Measurements from ENCODE around the gene MAMLD1.

Gene MAMLD1

DNA sequence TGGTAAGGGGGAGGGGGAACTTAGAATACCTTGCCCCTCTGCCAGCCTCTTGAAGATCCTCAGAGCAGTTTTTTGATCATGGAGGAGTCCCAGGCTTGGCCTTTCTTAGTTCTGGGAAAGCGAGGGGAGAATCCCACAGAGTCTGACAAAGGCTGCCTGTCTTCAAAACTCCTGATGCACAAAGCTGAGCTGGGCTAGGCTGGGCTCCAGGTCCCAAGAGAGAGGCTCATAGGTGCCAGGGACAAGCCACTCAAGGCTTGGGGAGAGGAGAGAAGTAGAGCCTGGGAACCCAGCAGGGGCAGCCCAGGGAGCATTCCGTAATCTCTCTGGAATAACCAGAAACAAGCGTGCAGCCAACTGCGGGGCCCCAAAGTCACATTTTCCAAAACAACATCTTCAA is 168.3 kb downstream of the MAMLD1 start:
- no CpG with 5 or more reads among the region's 4 CpGs for WGBS (ENCODE audit: extremely low coverage, insufficient coverage, low lambda C conversion rate)

GRCh38 chrX:150533863-150534262 is 170.7 kb downstream of the MAMLD1 start:
- Histone ChIP-seq H3K4ac (ENCODE audit: low read depth, low read length) (no peak overlapping the region), H3K4me1 (ENCODE audit: control insufficient read depth, low read depth, low read length) (no peaks in the 10 kb centered on the region), H2AK5ac (ENCODE audit: low read length) (no peak overlapping the region), H3K23ac (ENCODE audit: low read length) (no peak overlapping the region), H2BK5ac (ENCODE audit: low read length) (no peak overlapping the region), H3K27ac (ENCODE audit: low read depth, low read length) (no peak overlapping the region), H3K56ac (ENCODE audit: low read length) (no peak overlapping the region), H2BK15ac (replicated peaks; ENCODE audit: low read depth) (no peak overlapping the region), H3K79me2 (ENCODE audit: control insufficient read depth, insufficient read depth, low read length) (no peaks in the 10 kb centered on the region), H4K5ac (ENCODE audit: low read length) (no peak overlapping the region), H3K27me3 (ENCODE audit: insufficient read depth, low read length, poor library complexity) (no peaks in the 10 kb centered on the region), H3K36me3 (ENCODE audit: control insufficient read depth, insufficient read depth, low read length) (no peaks in the 10 kb centered on the region), H3K4me2 (ENCODE audit: low read length) (no peak overlapping the region), H3K9ac (ENCODE audit: low read length) (no peak overlapping the region), H2BK120ac (ENCODE audit: low read depth, low read length) (no peak overlapping the region), H3K4me3 (ENCODE audit: low read length) (no peak overlapping the region), H4K8ac (ENCODE audit: low read depth, low read length) (no peak overlapping the region), H3K79me1 (ENCODE audit: low read length) (no peaks in the 10 kb centered on the region), H3K18ac (ENCODE audit: low read length) (no peak overlapping the region)
- DNase-seq: no peak
- no CpG with 5 or more reads among the region's 3 CpGs for WGBS (ENCODE audit: extremely low coverage, insufficient coverage, low lambda C conversion rate)

More for the DNA sequence above, 168.3 kb downstream of the MAMLD1 start:
- H3K4ac ChIP-seq (ENCODE audit: low read depth, low read length): no peak overlapping the region
- H3K9ac ChIP-seq (ENCODE audit: low read length): no peak overlapping the region
- H3K27ac ChIP-seq (ENCODE audit: low read depth, low read length): no peak overlapping the region
- no peak overlapping the region for H3K4me3 ChIP-seq (ENCODE audit: low read length)
- H3K79me2 ChIP-seq (ENCODE audit: control insufficient read depth, insufficient read depth, low read length): no peaks in the 10 kb centered on the region
- no peaks in the 10 kb centered on the region for H3K36me3 ChIP-seq (ENCODE audit: control insufficient read depth, insufficient read depth, low read length)
- H2BK5ac ChIP-seq (ENCODE audit: low read length): no peak overlapping the region
- no peak overlapping the region for H4K8ac ChIP-seq (ENCODE audit: low read depth, low read length)
- H3K27me3 ChIP-seq (ENCODE audit: insufficient read depth, low read length, poor library complexity): no peaks in the 10 kb centered on the region
- H2BK120ac ChIP-seq (ENCODE audit: low read depth, low read length): no peak overlapping the region
- no peak overlapping the region for H3K23ac ChIP-seq (ENCODE audit: low read length)
- H3K18ac ChIP-seq (ENCODE audit: low read length): no peak overlapping the region
- no peak for DNase-seq
- H2BK15ac ChIP-seq (replicated peaks; ENCODE audit: low read depth): no peak overlapping the region
- H3K79me1 ChIP-seq (ENCODE audit: low read length): no peaks in the 10 kb centered on the region
- H3K4me1 ChIP-seq (ENCODE audit: control insufficient read depth, low read depth, low read length): no peaks in the 10 kb centered on the region
- H4K5ac ChIP-seq (ENCODE audit: low read length): no peak overlapping the region
- no peak overlapping the region for H3K4me2 ChIP-seq (ENCODE audit: low read length)
- H2AK5ac ChIP-seq (ENCODE audit: low read length): no peak overlapping the region
- no peak overlapping the region for H3K56ac ChIP-seq (ENCODE audit: low read length)

- WGBS (ENCODE audit: extremely low coverage, insufficient coverage, low lambda C conversion rate): no CpG with 5 or more reads among the region's 8 CpGs
- Histone ChIP-seq H3K4me2 (ENCODE audit: low read length) (no peak overlapping the region), H3K27ac (ENCODE audit: low read depth, low read length) (no peak overlapping the region), H4K5ac (ENCODE audit: low read length) (no peak overlapping the region), H3K4me1 (ENCODE audit: control insufficient read depth, low read depth, low read length) (no peaks in the 10 kb centered on the region), H3K27me3 (ENCODE audit: insufficient read depth, low read length, poor library complexity) (no peaks in the 10 kb centered on the region), H3K79me2 (ENCODE audit: control insufficient read depth, insufficient read depth, low read length) (no peaks in the 10 kb centered on the region), H3K79me1 (ENCODE audit: low read length) (no peaks in the 10 kb centered on the region), H3K23ac (ENCODE audit: low read length) (no peak overlapping the region), H2BK120ac (ENCODE audit: low read depth, low read length) (no peak overlapping the region), H2BK15ac (replicated peaks; ENCODE audit: low read depth) (no peak overlapping the region), H2BK5ac (ENCODE audit: low read length) (no peak overlapping the region), H3K4me3 (ENCODE audit: low read length) (no peak overlapping the region), H3K18ac (ENCODE audit: low read length) (no peak overlapping the region), H4K8ac (ENCODE audit: low read depth, low read length) (no peak overlapping the region), H3K56ac (ENCODE audit: low read length) (no peak overlapping the region), H3K9ac (ENCODE audit: low read length) (no peak overlapping the region), H3K4ac (ENCODE audit: low read depth, low read length) (no peak overlapping the region), H3K36me3 (ENCODE audit: control insufficient read depth, insufficient read depth, low read length) (no peaks in the 10 kb centered on the region), H2AK5ac (ENCODE audit: low read length) (no peak overlapping the region)
- no peak for DNase-seq
These were observed 173.5 kb downstream of the MAMLD1 start for GRCh38 chrX:150536455-150537116.

GRCh38 chrX:150537851-150538250 is 174.7 kb downstream of the MAMLD1 start:
- Histone ChIP-seq H4K8ac (ENCODE audit: low read depth, low read length) (no peak overlapping the region), H3K27me3 (ENCODE audit: insufficient read depth, low read length, poor library complexity) (no peaks in the 10 kb centered on the region), H2AK5ac (ENCODE audit: low read length) (no peak overlapping the region), H3K79me1 (ENCODE audit: low read length) (no peaks in the 10 kb centered on the region), H3K18ac (ENCODE audit: low read length) (no peak overlapping the region), H2BK15ac (replicated peaks; ENCODE audit: low read depth) (no peak overlapping the region), H2BK5ac (ENCODE audit: low read length) (no peak overlapping the region), H3K27ac (ENCODE audit: low read depth, low read length) (no peak overlapping the region), H3K4me2 (ENCODE audit: low read length) (no peak overlapping the region), H2BK120ac (ENCODE audit: low read depth, low read length) (no peak overlapping the region), H3K79me2 (ENCODE audit: control insufficient read depth, insufficient read depth, low read length) (no peaks in the 10 kb centered on the region), H3K4ac (ENCODE audit: low read depth, low read length) (no peak overlapping the region), H3K23ac (ENCODE audit: low read length) (no peak overlapping the region), H3K36me3 (ENCODE audit: control insufficient read depth, insufficient read depth, low read length) (no peaks in the 10 kb centered on the region), H3K56ac (ENCODE audit: low read length) (no peak overlapping the region), H4K5ac (ENCODE audit: low read length) (no peak overlapping the region), H3K4me3 (ENCODE audit: low read length) (no peak overlapping the region), H3K9ac (ENCODE audit: low read length) (no peak overlapping the region), H3K4me1 (ENCODE audit: control insufficient read depth, low read depth, low read length) (no peaks in the 10 kb centered on the region)
- no CpG with 5 or more reads among the region's 6 CpGs for WGBS (ENCODE audit: extremely low coverage, insufficient coverage, low lambda C conversion rate)
- DNase-seq: no peak

DNA sequence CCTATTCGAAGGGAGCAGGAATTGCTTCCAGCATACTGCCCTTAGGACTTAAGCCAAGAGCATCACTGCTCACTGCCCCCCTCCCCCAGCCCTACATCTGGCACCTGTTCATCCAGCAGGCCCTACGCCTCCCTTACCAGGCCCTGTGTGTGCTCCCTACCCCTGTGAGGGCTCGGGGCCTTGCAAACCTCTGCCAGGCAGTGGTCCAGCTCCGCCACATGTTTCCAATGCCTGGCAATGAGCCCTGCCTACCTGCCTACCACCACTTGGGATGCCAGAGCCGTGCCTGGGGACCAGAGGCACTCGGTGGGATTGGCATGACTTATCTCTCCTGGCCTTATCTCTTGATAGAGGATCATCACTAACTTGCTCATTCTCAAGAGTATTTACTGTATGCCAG is 177.8 kb downstream of the MAMLD1 start:
- Histone ChIP-seq H2BK120ac (ENCODE audit: low read depth, low read length) (no peak overlapping the region), H3K4me2 (ENCODE audit: low read length) (no peak overlapping the region), H3K36me3 (ENCODE audit: control insufficient read depth, insufficient read depth, low read length) (no peaks in the 10 kb centered on the region), H2AK5ac (ENCODE audit: low read length) (no peak overlapping the region), H3K4me3 (ENCODE audit: low read length) (no peak overlapping the region), H2BK15ac (replicated peaks; ENCODE audit: low read depth) (no peak overlapping the region), H3K79me1 (ENCODE audit: low read length) (no peaks in the 10 kb centered on the region), H3K56ac (ENCODE audit: low read length) (no peak overlapping the region), H3K23ac (ENCODE audit: low read length) (no peak overlapping the region), H3K79me2 (ENCODE audit: control insufficient read depth, insufficient read depth, low read length) (no peaks in the 10 kb centered on the region), H3K4ac (ENCODE audit: low read depth, low read length) (no peak overlapping the region), H3K9ac (ENCODE audit: low read length) (no peak overlapping the region), H3K4me1 (ENCODE audit: control insufficient read depth, low read depth, low read length) (no peaks in the 10 kb centered on the region), H3K27ac (ENCODE audit: low read depth, low read length) (no peak overlapping the region), H4K8ac (ENCODE audit: low read depth, low read length) (no peak overlapping the region), H2BK5ac (ENCODE audit: low read length) (no peak overlapping the region), H3K18ac (ENCODE audit: low read length) (no peak overlapping the region), H3K27me3 (ENCODE audit: insufficient read depth, low read length, poor library complexity) (no peaks in the 10 kb centered on the region), H4K5ac (ENCODE audit: low read length) (no peak overlapping the region)
- no peak for DNase-seq
- WGBS (ENCODE audit: extremely low coverage, insufficient coverage, low lambda C conversion rate): no CpG with 5 or more reads among the region's 6 CpGs

DNA sequence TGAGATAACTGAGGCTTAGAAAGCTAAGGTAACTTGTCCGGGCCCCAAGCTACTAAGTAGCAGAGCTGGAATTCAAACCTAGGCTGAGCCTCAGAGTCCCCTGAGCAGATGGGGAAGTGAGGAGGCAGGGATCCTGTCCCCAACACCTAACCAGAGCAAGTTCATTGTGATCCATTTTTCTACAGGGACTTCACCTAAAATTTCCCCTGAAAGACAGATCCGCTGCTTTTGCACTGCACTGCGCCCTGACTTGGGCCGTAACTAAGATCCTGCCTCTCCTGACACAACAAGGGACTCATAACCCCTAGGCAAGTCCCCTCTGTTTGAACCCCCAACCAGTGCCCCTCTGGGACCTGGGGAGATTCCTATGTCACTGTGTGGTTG is 179.7 kb downstream of the MAMLD1 start:
- DNase-seq: no peak
- H3K4me2 ChIP-seq (ENCODE audit: low read length): no peak overlapping the region
- no peak overlapping the region for H3K4ac ChIP-seq (ENCODE audit: low read depth, low read length)
- no peak overlapping the region for H4K8ac ChIP-seq (ENCODE audit: low read depth, low read length)
- no peaks in the 10 kb centered on the region for H3K27me3 ChIP-seq (ENCODE audit: insufficient read depth, low read length, poor library complexity)
- no peaks in the 10 kb centered on the region for H3K36me3 ChIP-seq (ENCODE audit: control insufficient read depth, insufficient read depth, low read length)
- no CpG with 5 or more reads among the region's 4 CpGs for WGBS (ENCODE audit: extremely low coverage, insufficient coverage, low lambda C conversion rate)
- no peak overlapping the region for H3K18ac ChIP-seq (ENCODE audit: low read length)
- no peak overlapping the region for H2BK15ac ChIP-seq (replicated peaks; ENCODE audit: low read depth)
- H3K9ac ChIP-seq (ENCODE audit: low read length): no peak overlapping the region
- H3K79me2 ChIP-seq (ENCODE audit: control insufficient read depth, insufficient read depth, low read length): no peaks in the 10 kb centered on the region
- no peaks in the 10 kb centered on the region for H3K79me1 ChIP-seq (ENCODE audit: low read length)
- no peak overlapping the region for H2BK5ac ChIP-seq (ENCODE audit: low read length)
- H3K23ac ChIP-seq (ENCODE audit: low read length): no peak overlapping the region
- H2AK5ac ChIP-seq (ENCODE audit: low read length): no peak overlapping the region
- no peaks in the 10 kb centered on the region for H3K4me1 ChIP-seq (ENCODE audit: control insufficient read depth, low read depth, low read length)
- no peak overlapping the region for H4K5ac ChIP-seq (ENCODE audit: low read length)
- no peak overlapping the region for H2BK120ac ChIP-seq (ENCODE audit: low read depth, low read length)
- no peak overlapping the region for H3K4me3 ChIP-seq (ENCODE audit: low read length)
- no peak overlapping the region for H3K27ac ChIP-seq (ENCODE audit: low read depth, low read length)
- H3K56ac ChIP-seq (ENCODE audit: low read length): no peak overlapping the region

Measured in mesendoderm (in vitro differentiated cells).